CD4-positive, alpha-beta T cell treated with Interleukin-4 for 1 hour (primary cell): Measurements from ENCODE around the gene ANKRD18A.

ENCODE experiments used
- DNase-seq, 2 donors: peaks; one replicate each; pipeline ENCODE4 v3.0.0-alpha.2; 2020 to 2022

Gene ANKRD18A

GRCh38 chr9:38526591-38526990 lies 93.8 kb downstream of the ANKRD18A start:
- no peak for DNase-seq

DNA sequence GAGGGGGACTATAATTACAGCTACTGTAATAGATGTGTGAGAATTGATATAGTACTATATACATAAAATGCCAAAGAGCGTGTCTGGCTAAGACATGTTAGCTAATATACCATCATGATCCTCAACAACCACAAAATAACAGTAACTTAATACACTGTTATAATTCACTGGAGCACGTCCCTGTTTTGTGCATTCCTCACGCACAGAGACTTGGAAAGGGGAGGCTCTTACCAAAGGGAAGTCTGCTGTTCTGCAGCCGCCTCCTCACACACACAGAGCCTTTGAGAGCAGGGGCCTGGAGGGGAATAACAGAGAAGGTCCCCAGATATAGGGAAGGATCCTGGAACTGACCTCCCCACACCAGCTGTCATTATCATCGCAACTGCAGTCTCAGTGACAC lies 97.3 kb downstream of the ANKRD18A start:
- DNase-seq, result no peak

GRCh38 chr9:38521762-38522161 lies 98.6 kb downstream of the ANKRD18A start:
- DNase-seq, result no peak
